Esophagus (tissue), 2 donors: ENCODE data around the gene RAB3IP. TPM values are rescaled to one million over a fixed set of nuclear protein-coding genes. Genes with fewer than 3 reads are reported as not detected.

Experiments
- H3K27ac ChIP-seq, 2 donors: one replicate each; pipeline ENCODE4 v1.5.1; 2013; ENCODE audit warnings: low read depth in 2 of 2, mild to moderate bottlenecking in 2 of 2, inconsistent platforms in 1 of 2, low read length in 1 of 2, moderate library complexity in 1 of 2
- H3K27me3 ChIP-seq, 2 donors: one replicate each; pipeline ENCODE4 v1.6.1; 2013; ENCODE audit warnings: low read length in 2 of 2, control low read depth in 1 of 2, mild to moderate bottlenecking in 1 of 2; ENCODE audit not compliant: insufficient read depth in 2 of 2, control insufficient read depth in 1 of 2
- H3K36me3 ChIP-seq, 2 donors: one replicate each; pipeline ENCODE4 v1.6.1; 2013; ENCODE audit warnings: low read length in 1 of 2; ENCODE audit not compliant: control insufficient read depth in 2 of 2, insufficient read depth in 2 of 2
- H3K4me1 ChIP-seq, 2 donors: one replicate each; pipeline ENCODE4 v1.6.1; 2013; ENCODE audit warnings: low read length in 1 of 2; ENCODE audit not compliant: control insufficient read depth in 2 of 2, insufficient read depth in 2 of 2
- H3K4me3 ChIP-seq, 2 donors: one replicate each; pipeline ENCODE4 v1.5.1; 2013; ENCODE audit warnings: low read length in 2 of 2, mild to moderate bottlenecking in 2 of 2, low read depth in 1 of 2, moderate library complexity in 1 of 2
- H3K9me3 ChIP-seq, 2 donors: one replicate each; pipeline ENCODE4 v1.6.1; 2013; ENCODE audit warnings: mild to moderate bottlenecking in 2 of 2, low read depth in 1 of 2, low read length in 1 of 2, moderate library complexity in 1 of 2; ENCODE audit not compliant: control insufficient read depth in 2 of 2, insufficient read depth in 1 of 2
- WGBS, 2 donors: extraction: QIAGEN DNeasy Blood & Tissue Kit; methylation state at CpG; one replicate each; pipeline ENCODE4 v1.1.7; 2013; 5-methylcytosine and 5-hydroxymethylcytosine counted together
- polyA plus RNA-seq, 2 donors: library from polyadenylated mRNA; stranded (reverse); fragments of 200-250 nt; gene quantifications; one replicate each; pipeline ENCODE4 v1.2.3, GENCODE V29; 2013
- donor health status: healthy with polysubstance abuse.
- donor health status: Bipolar disorder and iron deficiency.

The RAB3IP gene
- 10 to 100 TPM in 1 of 2 donors, 1 to 10 TPM in 1; 8.3 to 11.7 TPM for polyA plus RNA-seq

GRCh38 chr12:69738351-69739286 is at the start of gene RAB3IP:
RAB3IP (plus strand) TSS chr12:69738860; CDS start chr12:69755409, 16,549 bp downstream.
- Histone ChIP-seq H3K4me1 (no peaks in the 10 kb centered on the region), H3K27ac (peak within 1 kb of the TSS; percentile 78 to 80), H3K36me3 (no peaks in the 10 kb centered on the region), H3K27me3 (no peaks in the 10 kb centered on the region), H3K4me3 (peak within 1 kb of the TSS; percentile 87), H3K9me3 (no peaks in the 10 kb centered on the region)
- WGBS, 2 donors, result 1% methylated on average over 77 to 110 of the region's 110 CpGs

DNA sequence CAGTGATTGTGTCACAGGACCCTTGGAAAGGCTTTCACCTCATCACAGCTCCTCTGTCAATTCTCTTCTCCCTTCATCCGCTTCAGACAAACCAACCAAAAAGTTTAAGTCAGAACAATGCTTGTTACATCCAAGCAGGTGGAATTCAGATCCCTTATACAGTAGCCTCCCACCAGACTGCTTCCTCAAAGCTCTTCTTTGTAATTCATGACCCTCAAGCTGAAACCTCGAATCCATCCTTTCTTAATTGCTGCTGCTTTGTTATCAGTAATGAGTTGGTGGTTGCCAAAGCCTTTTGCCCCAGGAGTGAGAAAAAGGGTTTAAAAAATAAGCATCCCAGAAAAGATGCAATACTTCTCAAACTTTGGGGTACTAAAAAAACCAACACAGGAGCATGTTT is 49.0 kb upstream of the RAB3IP start:
- Histone ChIP-seq H3K4me3 (no peak overlapping the region), H3K27me3 (no peaks in the 10 kb centered on the region), H3K27ac (no peak overlapping the region), H3K36me3 (no peaks in the 10 kb centered on the region), H3K4me1 (peaks cover 0 to 2% of the 10 kb centered on the region in 2 donors), H3K9me3 (no peaks in the 10 kb centered on the region)
- WGBS, 2 donors, result 72 to 82% methylated on average over 2 of the region's 2 CpGs

DNA sequence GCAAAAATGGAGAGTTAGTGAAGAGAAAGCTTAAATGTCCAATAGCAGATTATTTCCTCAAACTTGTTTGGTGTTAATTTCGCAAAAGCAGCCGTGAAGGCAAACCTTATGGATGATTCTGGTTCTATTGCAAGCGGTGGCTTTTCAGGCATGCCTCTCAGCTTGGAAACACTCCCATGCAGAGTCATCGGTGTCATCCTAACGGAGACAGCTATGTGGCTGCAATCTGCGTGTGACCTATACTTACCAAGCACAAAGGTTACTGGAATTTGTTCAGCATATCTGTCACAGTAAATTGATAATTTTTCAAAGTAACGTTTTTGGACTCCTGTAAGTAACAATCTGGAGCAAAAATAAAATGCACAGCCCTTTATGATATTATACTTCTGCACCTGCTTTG is 44.5 kb upstream of the RAB3IP start:
- H3K36me3 ChIP-seq, result no peaks in the 10 kb centered on the region
- no peak overlapping the region for H3K27ac ChIP-seq
- no peak overlapping the region for H3K4me3 ChIP-seq
- no peaks in the 10 kb centered on the region for H3K27me3 ChIP-seq
- H3K4me1 ChIP-seq, result no peaks in the 10 kb centered on the region
- H3K9me3 ChIP-seq, result no peaks in the 10 kb centered on the region
- WGBS, 2 donors, result 67 to 83% methylated on average over 7 of the region's 7 CpGs

DNA sequence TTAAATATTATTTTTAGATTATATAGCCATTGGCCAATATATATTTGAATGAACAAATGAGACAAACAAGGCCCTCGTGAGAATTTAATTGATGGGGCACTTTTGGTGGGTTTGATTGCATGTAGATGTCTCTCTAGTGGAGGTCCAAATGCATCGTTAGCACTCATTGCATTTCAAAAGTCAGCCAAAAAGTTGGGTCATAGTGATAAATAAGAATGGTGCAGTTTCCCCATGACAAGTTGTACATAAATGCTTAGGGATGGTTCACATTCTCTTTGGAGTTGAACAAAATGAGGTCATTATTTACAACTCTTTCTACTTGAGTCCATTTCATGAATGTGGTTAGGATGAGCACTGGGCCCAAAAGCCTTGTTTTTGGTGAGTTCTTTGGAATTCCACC is 40.6 kb upstream of the RAB3IP start:
- no peak overlapping the region for H3K4me3 ChIP-seq
- 79 to 85% methylated on average over 2 of the region's 2 CpGs for WGBS, 2 donors
- H3K27me3 ChIP-seq, result no peaks in the 10 kb centered on the region
- no peak overlapping the region for H3K27ac ChIP-seq
- H3K9me3 ChIP-seq, result no peaks in the 10 kb centered on the region
- no peaks in the 10 kb centered on the region for H3K36me3 ChIP-seq
- no peaks in the 10 kb centered on the region for H3K4me1 ChIP-seq

DNA sequence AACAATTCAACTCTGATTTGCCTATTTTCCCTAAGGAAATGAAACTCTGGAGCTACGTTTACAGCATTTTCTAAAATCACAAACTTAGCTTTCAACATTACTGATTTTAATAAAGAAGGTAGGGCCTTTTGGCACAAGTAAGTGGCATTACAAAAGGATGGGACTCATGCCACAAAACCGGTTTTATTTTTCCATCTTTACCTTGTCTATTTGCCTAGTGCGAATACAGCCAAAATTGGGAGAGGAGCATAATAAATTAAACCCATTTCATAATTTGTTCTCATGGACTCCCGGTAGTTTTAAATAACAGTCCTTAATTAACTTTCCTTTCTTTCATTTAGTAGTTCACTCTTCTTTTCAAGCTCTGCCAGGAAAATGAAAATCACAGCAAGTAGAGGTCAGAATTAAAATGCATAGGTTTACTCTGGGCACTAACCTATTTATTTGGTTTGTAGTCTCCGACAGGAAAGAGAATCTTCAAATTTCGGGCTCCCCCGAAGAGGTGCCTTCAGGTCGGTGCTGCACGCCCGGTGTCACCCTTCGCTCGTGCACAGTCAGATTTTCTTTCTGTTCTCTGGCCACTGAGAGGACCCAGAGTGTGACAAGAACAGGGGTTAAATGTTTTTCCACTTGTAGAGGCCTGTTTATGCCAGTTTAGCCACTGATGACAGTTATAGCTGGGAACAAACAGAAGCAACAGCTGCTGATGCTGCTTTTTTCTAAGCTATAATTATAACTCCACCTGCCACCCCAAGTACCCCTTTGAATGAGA is 39.7 kb upstream of the RAB3IP start, which contains the start of gene BEST3:
Gene BEST3, minus strand, starts transcription at position 535 of the 772 bp plus-strand sequence. CDS start 1,505 bp downstream, outside the sequence.
- no peak within 1 kb of the TSS for H3K27ac ChIP-seq
- H3K9me3 ChIP-seq, result no peaks in the 10 kb centered on the region
- no peaks in the 10 kb centered on the region for H3K4me1 ChIP-seq
- H3K4me3 ChIP-seq, result no peak within 1 kb of the TSS
- WGBS, 2 donors, result 56 to 66% methylated on average over 12 of the region's 12 CpGs
- H3K36me3 ChIP-seq, result no peaks in the 10 kb centered on the region
- H3K27me3 ChIP-seq, result no peaks in the 10 kb centered on the region

GRCh38 chr12:69701826-69702225 is 36.8 kb upstream of the RAB3IP start:
- H3K4me1 ChIP-seq, result no peaks in the 10 kb centered on the region
- no peak overlapping the region for H3K27ac ChIP-seq
- H3K27me3 ChIP-seq, result no peaks in the 10 kb centered on the region
- H3K9me3 ChIP-seq, result no peaks in the 10 kb centered on the region
- H3K4me3 ChIP-seq, result no peak overlapping the region
- H3K36me3 ChIP-seq, result no peaks in the 10 kb centered on the region
- WGBS, 2 donors, result 85 to 87% methylated on average over 3 of the region's 3 CpGs

DNA sequence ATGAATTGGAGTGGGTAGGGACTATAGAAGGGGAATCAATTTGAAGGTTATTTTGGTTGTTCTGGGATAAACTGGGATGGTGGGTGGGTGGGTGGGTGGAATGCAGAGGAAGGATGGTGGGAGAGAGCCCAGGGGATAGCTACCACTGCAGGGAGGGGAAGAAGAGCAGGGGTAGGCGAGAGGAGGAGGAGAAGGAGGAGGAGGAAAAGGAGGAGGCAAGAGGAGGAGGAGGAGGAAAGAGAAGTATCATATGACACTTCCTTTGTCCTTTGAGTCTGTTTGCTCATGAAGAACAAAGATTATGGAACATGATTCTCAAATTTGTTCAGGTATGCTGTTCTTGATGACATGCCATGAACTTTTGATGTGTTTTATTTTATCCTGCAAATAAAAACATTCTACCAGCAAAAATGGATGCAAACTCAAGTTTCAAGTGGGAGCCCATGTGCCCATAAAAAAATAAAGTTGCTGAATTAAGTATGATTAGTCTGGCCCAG is 35.5 kb upstream of the RAB3IP start:
- H3K27ac ChIP-seq, result no peak overlapping the region
- H3K27me3 ChIP-seq, result no peaks in the 10 kb centered on the region
- no peaks in the 10 kb centered on the region for H3K4me1 ChIP-seq
- H3K4me3 ChIP-seq, result no peak overlapping the region
- H3K9me3 ChIP-seq, result no peaks in the 10 kb centered on the region
- H3K36me3 ChIP-seq, result no peaks in the 10 kb centered on the region
- 42 to 66% methylated on average over 1 of the region's 1 CpG for WGBS, 2 donors

GRCh38 chr12:69704357-69704756 is 34.3 kb upstream of the RAB3IP start:
- H3K4me3 ChIP-seq, result no peak overlapping the region
- H3K9me3 ChIP-seq, result no peaks in the 10 kb centered on the region
- no peak overlapping the region for H3K27ac ChIP-seq
- no peaks in the 10 kb centered on the region for H3K36me3 ChIP-seq
- whole genome bisulfite sequencing, 2 donors, result 0% methylated on average over 1 of the region's 1 CpG
- no peaks in the 10 kb centered on the region for H3K4me1 ChIP-seq
- H3K27me3 ChIP-seq, result no peaks in the 10 kb centered on the region

- no peaks in the 10 kb centered on the region for H3K9me3 ChIP-seq
- H3K4me3 ChIP-seq, result no peak overlapping the region
- H3K27me3 ChIP-seq, result no peaks in the 10 kb centered on the region
- no peaks in the 10 kb centered on the region for H3K36me3 ChIP-seq
- H3K27ac ChIP-seq, result no peak overlapping the region
- no peaks in the 10 kb centered on the region for H3K4me1 ChIP-seq
- WGBS, 2 donors, result 90 to 94% methylated on average over 3 of the region's 3 CpGs
Observed at GRCh38 chr12:69708649-69709048, 30.0 kb upstream of the RAB3IP start.
